NCI-H128 (cell line): ENCODE data around the gene SLC1A3.

ENCODE experiments used
- DNase-seq: peaks from one replicate; lab custom pipeline; 2025; ENCODE audit not compliant: unreplicated experiment; lab: John Stamatoyannopoulos, UW

Gene SLC1A3

DNA sequence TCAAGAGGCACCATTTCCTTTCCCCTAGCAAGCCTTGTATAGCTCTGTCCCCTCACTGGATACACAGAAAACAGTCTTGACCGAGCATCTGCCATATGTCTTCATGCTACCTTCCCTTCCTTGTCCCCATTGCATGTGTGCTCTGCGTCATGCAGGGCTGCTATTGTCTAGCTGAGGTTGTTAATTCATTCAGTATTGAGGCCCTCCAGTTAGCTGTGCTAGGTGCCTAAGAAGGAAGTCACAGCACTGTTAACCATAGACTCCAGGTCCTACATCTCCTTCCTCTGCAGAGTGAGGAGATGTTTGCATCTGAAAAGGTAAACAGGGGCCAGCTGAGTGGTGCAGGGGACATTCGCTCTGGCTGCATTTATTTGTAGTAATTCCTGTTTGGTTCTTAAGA lies 48.2 kb downstream of the SLC1A3 start:
- DNase-seq = no peak

DNA sequence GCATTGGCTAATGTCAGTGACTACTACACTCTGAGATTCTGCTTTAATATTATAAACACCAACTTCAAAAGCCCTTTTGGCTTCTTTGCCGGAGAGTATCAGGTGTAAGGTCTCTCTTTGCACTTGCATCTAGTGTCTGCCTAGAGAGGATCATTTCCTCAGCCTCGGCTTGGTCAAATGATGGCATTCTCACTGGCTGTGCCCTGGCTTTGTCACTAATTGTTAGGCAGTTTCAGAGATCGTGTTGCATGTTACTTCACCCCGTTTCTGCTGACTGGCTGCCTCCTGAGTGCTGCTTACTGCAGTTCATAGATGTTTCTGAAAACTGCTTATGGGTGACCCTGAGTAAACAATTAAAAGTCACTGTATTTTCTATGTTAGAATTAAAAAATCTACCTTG lies 48.8 kb downstream of the SLC1A3 start:
- no peak for DNase-seq

DNA sequence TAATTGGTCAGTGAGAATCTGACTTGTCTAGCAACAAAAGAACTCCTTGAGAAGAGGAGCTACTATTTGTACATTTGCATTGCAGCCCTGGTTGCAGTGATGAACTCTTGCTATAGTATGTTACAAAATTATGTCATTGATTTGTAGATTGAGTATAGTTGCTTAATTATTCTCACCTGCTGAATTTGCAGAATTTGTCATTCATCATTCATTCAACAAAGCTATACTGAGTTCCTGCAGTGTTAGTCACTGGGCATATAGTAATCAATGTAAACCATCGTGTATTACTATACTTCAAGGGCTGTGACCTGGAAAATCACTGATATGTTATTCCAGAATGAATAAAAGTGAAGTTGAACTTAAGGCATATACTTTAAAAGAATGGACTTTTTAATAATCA lies 50.1 kb downstream of the SLC1A3 start:
- no peak for DNase-seq

DNA sequence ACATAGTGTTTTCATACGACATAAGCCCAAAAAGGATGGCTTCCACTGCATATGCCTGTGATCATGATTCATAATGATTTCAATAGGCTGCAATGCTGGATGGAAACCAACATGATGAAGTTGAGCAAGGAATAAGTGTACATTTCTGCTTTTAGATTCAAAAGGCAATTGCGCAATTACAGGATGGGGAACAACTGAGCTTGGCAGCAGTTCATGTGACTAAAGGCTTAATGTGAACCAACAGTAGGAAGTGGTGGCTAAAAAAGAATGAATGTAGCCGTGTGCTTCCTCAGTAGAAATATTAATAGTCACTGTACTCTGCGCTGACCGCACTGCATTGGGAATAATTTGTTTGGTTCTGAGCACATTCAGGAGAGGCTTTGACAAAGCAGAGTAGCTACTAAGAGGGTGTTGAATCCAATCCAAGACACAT lies 51.2 kb downstream of the SLC1A3 start:
- DNase-seq = no peak

- DNase-seq = no peak
Measured at GRCh38 chr5:36658038-36658756, 51.8 kb downstream of the SLC1A3 start.

DNA sequence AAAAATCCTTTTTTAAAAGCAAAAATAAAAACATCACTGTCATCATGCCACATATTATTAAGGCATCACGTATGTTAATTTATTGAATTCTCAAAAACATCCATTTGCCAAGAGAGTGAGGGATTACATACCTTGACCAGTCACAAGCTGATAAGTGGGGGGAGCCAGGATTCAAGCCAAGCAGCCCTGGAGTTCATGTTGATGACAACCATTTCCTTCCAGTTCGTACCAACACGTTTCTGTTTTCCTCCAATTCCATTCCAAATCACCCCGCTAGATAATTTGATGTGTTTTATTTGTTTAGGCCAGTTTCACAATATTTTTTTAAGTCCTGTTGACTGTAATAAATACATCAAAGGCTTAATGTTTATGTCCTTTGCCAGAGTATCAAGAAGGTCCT lies 53.0 kb downstream of the SLC1A3 start:
- DNase-seq = no peak

- no peak for DNase-seq
Measured at GRCh38 chr5:36660397-36661049, 54.1 kb downstream of the SLC1A3 start.

DNA sequence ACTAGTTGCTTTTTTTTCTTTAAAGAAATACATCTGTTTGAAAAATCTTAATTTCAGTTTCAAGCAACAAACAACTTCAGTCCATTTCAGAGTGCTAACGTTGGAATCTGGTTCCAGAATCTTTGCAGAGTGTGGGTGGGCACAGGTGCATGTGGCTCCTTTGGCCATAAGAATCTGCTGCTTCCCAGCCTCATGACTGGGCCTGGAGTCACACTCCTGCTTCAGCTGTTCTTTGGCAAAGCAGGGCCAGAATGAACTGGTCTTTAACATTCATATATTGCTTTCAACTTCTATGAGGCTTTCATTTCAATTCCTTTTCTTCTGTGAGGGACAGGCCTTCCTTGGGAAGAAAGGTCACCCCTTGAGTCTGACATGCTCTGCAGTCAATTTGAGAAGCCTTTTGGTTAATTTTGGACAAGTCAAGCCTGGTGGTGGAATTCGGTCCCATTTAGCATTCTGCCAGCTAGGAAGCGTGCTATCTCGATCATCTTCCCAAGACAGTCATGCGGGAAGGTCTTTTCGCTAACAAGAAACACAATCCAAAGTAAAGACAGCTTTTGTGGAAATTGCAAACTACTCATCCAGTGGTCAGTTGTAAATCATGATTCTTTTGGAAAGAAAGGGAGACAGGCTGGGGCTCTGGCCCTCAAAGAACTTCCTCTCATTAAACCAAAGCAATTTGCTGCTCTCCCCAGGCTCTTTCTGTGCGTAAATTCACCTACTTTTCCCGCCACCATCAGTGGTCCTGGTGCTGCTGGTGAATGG lies 55.2 kb downstream of the SLC1A3 start:
- no peak for DNase-seq

GRCh38 chr5:36662291-36662851 lies 56.0 kb downstream of the SLC1A3 start:
- DNase-seq = no peak

- DNase-seq = no peak
Measured at GRCh38 chr5:36664766-36665165, 58.4 kb downstream of the SLC1A3 start.

DNA sequence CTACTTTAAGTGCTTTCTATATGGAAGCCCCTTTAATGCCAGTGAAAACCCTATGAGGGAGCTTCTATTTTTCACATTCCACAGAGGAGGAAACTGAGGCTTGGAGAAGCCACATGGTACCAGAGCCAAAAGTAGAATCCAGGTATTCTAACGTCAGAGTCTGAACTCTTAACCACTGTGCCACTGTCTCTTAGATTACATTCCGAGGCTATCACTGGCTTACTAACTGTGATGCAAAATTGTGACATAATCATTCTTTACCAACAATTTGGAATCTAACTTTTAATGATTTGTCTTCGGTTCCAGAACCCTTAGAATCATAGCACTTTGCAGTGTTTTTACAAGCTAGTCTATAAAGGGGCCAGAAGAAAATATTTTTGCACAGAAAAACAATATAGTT lies 59.2 kb downstream of the SLC1A3 start:
- no peak for DNase-seq

DNA sequence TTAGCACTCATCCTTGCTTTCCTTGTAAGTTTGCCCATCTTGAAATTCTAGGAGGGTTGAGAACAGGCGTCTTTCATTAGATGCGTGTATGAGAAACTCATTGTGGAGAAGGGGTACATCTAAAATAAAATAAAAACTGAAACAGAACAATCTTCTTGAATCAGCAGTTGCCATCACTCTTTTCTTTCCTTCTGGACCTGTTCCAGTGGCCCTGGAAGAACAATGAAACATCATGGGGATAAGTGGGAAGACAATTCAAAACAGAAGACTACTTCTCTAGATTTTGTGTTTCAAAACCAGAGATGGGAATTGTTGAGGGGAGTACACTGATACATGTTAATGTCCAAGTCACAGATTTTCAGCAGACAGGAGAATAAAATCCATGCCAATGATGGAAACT lies 59.9 kb downstream of the SLC1A3 start:
- DNase-seq = no peak

DNA sequence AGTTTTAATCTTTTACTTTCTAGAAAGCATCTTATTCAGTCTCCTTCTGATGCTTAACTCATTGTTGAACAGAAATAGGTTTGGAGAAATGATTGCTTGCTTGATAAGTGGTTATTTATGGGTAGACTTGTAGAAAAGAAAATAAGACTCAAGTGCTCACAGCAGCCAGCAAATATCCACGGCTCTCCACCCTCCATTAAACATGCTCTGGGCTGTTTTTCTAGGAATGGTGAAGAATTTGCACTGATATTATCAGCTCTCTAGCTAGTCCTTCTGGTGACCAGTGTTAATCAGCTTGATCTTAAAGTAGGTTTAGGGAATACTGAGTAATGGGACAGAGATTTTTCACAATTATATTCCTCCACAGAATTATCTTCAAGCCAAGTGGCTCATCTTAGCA lies 60.6 kb downstream of the SLC1A3 start:
- no peak for DNase-seq

GRCh38 chr5:36667824-36668223 lies 61.4 kb downstream of the SLC1A3 start:
- DNase-seq = no peak

- DNase-seq = no peak
Measured at GRCh38 chr5:36669015-36669651, 62.7 kb downstream of the SLC1A3 start.

- no peak for DNase-seq
Measured at GRCh38 chr5:36670548-36670947, 64.1 kb downstream of the SLC1A3 start.

GRCh38 chr5:36675282-36675681 lies 68.9 kb downstream of the SLC1A3 start:
- DNase-seq = no peak

- no peak for DNase-seq
Measured at GRCh38 chr5:36679221-36679989, 73.0 kb downstream of the SLC1A3 start.

- DNase-seq = no peak
Measured at GRCh38 chr5:36680066-36680465, 73.7 kb downstream of the SLC1A3 start.

DNA sequence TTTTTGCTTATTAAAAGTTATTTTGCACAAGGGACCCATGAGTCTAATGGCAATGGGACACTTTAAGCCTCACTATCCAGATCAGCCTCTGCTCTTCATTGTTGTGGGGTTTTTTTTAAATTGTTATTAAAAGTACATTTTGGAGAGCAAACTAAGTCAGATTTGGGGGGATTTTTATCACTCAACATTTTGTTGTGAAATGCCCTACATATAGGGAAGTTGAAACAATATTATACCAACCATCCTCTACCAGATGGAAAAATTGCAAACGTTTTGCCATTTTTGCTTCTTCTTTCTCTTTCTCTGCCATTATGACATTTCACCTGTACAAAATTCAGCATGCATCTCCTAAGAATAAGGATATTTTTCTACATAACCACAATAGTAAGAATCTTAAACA lies 75.3 kb downstream of the SLC1A3 start:
- DNase-seq = no peak

DNA sequence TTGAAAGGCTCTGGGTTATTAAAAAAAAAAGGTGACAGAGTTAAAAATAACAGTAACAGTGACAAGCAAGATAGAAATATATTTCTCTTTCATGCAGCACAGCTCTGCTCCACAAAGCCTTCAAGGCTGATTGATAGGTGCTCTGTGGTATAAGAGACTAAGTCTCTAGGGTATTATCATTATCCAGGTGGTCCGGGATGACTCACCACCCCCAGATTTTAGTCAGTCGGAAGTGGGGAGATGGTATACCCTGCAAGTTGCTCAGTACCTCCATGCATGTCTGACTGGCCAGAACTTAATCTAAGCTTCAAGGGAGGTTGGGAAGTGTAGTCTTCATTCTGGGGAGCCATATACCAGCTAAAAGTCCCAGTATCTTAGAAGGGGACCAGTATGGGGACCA lies 76.1 kb downstream of the SLC1A3 start:
- DNase-seq = no peak
